Glutamatergic neuron (in vitro differentiated cells): ENCODE results near the gene GRIK4. TPM values are rescaled to one million over a fixed set of nuclear protein-coding genes. Genes with fewer than 3 reads are reported as not detected.

Source experiments
- DNase-seq: peaks from one replicate; pipeline ENCODE4 v3.0.0; 2022
- H3K27ac Mint-ChIP-seq: one replicate; pipeline ENCODE4 v1.8.0; 2020; ENCODE audit warnings: mild to moderate bottlenecking, mixed read lengths, inconsistent platforms; ENCODE audit not compliant: unreplicated experiment
- H3K27me3 Mint-ChIP-seq: one replicate; pipeline ENCODE4 v1.8.0; 2020; ENCODE audit warnings: mild to moderate bottlenecking, moderate library complexity, mixed read lengths, inconsistent platforms; ENCODE audit not compliant: unreplicated experiment
- H3K36me3 Mint-ChIP-seq: one replicate; pipeline ENCODE4 v1.8.0; 2020; ENCODE audit warnings: mild to moderate bottlenecking, mixed read lengths, inconsistent platforms; ENCODE audit not compliant: unreplicated experiment
- H3K4me1 Mint-ChIP-seq: one replicate; pipeline ENCODE4 v1.8.0; 2020; ENCODE audit warnings: mild to moderate bottlenecking, low read depth, mixed read lengths, inconsistent platforms; ENCODE audit not compliant: unreplicated experiment
- H3K4me3 Mint-ChIP-seq: one replicate; pipeline ENCODE4 v1.8.0; 2020; ENCODE audit warnings: mild to moderate bottlenecking, mixed read lengths, inconsistent platforms; ENCODE audit not compliant: unreplicated experiment
- H3K9me3 Mint-ChIP-seq: one replicate; pipeline ENCODE4 v1.8.0; 2020; ENCODE audit warnings: mild to moderate bottlenecking, moderate library complexity, mixed read lengths, inconsistent platforms; ENCODE audit not compliant: unreplicated experiment
- total RNA-seq: library from RNA; stranded (reverse); fragmentation: NEBNext Ultra II Directional; extraction: Animal tissue kit (Norgen Biotek cat#: 25700); gene quantifications from one replicate; pipeline ENCODE4 v1.2.1, GENCODE V29; 2021; ENCODE audit not compliant: unreplicated experiment
- TF ChIP-seq, protein P1 (sequence below): fragments of 200-600 bp; sonication (generic); IDR thresholded peaks from one replicate; pipeline ENCODE4 v1.5.0; 2021; ENCODE audit not compliant: partially characterized antibody, unreplicated experiment

GRIK4 gene
- total RNA-seq, 1 donor from 2014 or later = 3.6 TPM

DNA sequence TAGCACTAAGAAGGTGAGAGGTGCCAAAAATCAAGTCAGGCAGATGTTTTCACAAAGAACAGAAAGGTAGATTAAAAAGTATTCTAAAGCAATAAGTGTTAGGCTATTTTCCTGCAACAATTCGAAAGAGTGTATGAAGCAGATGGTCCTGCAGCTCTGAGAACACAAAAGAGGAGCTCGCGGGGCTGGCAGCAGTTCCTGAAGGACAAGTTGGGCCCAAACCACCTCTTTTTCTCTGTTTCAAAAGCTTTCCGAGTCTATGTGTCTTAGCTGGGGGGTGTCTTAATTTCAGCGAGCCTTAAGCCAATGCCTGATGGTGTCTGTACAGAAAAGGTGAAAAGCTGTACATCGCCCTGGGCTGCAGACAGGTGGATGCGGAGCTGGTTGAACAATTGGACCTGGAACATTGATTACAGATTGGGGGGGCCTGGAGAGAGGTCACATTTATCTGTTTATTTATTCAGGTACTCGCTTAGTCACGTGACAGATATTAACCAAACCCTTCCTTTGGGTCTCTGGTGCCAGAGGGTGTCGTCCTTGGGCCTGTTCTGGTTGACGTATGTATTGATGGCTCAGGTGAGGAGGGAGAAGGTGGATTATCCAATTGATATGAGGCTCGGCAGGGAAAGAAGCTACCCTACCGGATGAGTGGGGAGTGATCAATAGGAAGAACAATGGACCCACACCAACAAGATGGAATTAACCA lies 24.7 kb downstream of the GRIK4 start:
- no peaks in the 10 kb centered on the region for H3K36me3 Mint-ChIP-seq
- TF ChIP-seq, protein P1, sequence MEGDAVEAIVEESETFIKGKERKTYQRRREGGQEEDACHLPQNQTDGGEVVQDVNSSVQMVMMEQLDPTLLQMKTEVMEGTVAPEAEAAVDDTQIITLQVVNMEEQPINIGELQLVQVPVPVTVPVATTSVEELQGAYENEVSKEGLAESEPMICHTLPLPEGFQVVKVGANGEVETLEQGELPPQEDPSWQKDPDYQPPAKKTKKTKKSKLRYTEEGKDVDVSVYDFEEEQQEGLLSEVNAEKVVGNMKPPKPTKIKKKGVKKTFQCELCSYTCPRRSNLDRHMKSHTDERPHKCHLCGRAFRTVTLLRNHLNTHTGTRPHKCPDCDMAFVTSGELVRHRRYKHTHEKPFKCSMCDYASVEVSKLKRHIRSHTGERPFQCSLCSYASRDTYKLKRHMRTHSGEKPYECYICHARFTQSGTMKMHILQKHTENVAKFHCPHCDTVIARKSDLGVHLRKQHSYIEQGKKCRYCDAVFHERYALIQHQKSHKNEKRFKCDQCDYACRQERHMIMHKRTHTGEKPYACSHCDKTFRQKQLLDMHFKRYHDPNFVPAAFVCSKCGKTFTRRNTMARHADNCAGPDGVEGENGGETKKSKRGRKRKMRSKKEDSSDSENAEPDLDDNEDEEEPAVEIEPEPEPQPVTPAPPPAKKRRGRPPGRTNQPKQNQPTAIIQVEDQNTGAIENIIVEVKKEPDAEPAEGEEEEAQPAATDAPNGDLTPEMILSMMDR = no peak
- H3K27ac Mint-ChIP-seq = no peak overlapping the region
- DNase-seq = no peak
- peaks cover 15% of the 10 kb centered on the region for H3K4me1 Mint-ChIP-seq
- H3K4me3 Mint-ChIP-seq = no peak overlapping the region
- H3K27me3 Mint-ChIP-seq = peaks cover 2% of the 10 kb centered on the region
- peaks cover 6% of the 10 kb centered on the region for H3K9me3 Mint-ChIP-seq

DNA sequence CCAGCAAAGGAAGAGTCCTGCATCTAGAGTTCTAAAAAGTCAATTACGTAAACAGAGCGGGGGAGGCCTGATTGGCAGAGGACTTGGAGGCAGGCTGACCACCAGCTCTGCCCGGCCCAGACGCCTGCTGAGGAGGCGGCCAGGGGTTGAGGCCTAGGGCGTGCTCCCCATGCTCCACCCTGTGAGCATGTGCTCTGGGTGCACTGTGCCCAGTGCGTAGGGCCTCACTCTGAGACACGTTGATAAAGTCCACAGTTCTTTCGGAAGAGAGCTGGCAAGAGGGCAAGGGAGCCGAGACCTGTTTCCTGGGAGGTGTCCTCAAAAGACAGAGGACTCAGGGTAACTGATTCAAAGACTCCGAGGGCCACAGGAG lies 25.2 kb downstream of the GRIK4 start:
- Mint-ChIP-seq H3K4me1 (peaks cover 15% of the 10 kb centered on the region), H3K27ac (no peak overlapping the region), H3K4me3 (no peak overlapping the region), H3K9me3 (peaks cover 6% of the 10 kb centered on the region), H3K36me3 (peaks cover under 1% of the 10 kb centered on the region), H3K27me3 (peaks cover 2% of the 10 kb centered on the region)
- no peak for DNase-seq
- TF ChIP-seq, protein P1 = no peak

GRCh38 chr11:120537996-120538395 lies 26.4 kb downstream of the GRIK4 start:
- no peak for DNase-seq
- Mint-ChIP-seq H3K9me3 (peaks cover 8% of the 10 kb centered on the region), H3K36me3 (peaks cover 10% of the 10 kb centered on the region), H3K4me3 (no peak overlapping the region), H3K27me3 (no peaks in the 10 kb centered on the region), H3K4me1 (peaks cover 11% of the 10 kb centered on the region), H3K27ac (no peak overlapping the region)
- TF ChIP-seq, protein P1 = no peak

DNA sequence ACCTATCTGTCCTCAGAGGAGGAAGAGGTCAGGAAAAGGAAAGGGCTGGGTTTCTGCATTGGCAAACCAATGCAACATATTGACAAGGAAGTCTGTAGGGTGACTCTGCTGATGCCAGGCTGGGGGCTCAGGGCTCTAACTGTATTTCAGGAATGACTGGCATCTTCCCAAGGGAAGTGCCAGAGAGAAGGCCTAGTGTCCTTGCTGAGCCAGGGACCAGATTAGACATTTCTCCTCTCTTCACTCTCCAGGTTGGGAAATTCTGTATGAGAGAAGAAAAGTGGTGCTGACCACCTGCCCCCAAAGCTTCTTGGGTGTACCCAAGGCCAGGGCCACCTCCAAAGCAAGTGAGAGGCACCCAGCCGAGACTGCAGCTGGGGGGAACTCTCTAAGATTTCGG lies 27.2 kb downstream of the GRIK4 start:
- Mint-ChIP-seq H3K27me3 (no peaks in the 10 kb centered on the region), H3K9me3 (peaks cover 8% of the 10 kb centered on the region), H3K36me3 (peaks cover 10% of the 10 kb centered on the region), H3K4me1 (peaks cover 11% of the 10 kb centered on the region), H3K4me3 (no peak overlapping the region), H3K27ac (no peak overlapping the region)
- TF ChIP-seq, protein P1 = no peak
- DNase-seq = no peak

- no peak overlapping the region for H3K27ac Mint-ChIP-seq
- no peak for DNase-seq
- H3K4me3 Mint-ChIP-seq = no peak overlapping the region
- H3K27me3 Mint-ChIP-seq = no peaks in the 10 kb centered on the region
- H3K4me1 Mint-ChIP-seq = peaks cover 4% of the 10 kb centered on the region
- peaks cover 10% of the 10 kb centered on the region for H3K36me3 Mint-ChIP-seq
- TF ChIP-seq, protein P1 = no peak
- H3K9me3 Mint-ChIP-seq = peaks cover 4% of the 10 kb centered on the region
These were observed 28.3 kb downstream of the GRIK4 start for GRCh38 chr11:120539667-120540369.
